Parathyroid adenoma (tissue), 2 donors: ENCODE results near the gene DNAJC6.

ENCODE experiments used
- H2AFZ ChIP-seq: fragments of 300-600 bp; sonication (generic); one replicate; pipeline ENCODE4 v1.7.0; 2017; ENCODE audit warnings: antibody characterized with exemption, mild to moderate bottlenecking
- H3K27ac ChIP-seq: fragments of 300-600 bp; sonication (generic); one replicate; pipeline ENCODE4 v1.7.0; 2017
- H3K27me3 ChIP-seq: fragments of 300-600 bp; sonication (generic); one replicate; pipeline ENCODE4 v1.7.0; 2017; ENCODE audit warnings: low read length; ENCODE audit not compliant: control insufficient read depth, insufficient read depth
- H3K36me3 ChIP-seq: fragments of 300-600 bp; sonication (generic); one replicate; pipeline ENCODE4 v1.7.0; 2017; ENCODE audit warnings: low read length; ENCODE audit not compliant: control insufficient read depth, insufficient read depth
- H3K4me1 ChIP-seq: fragments of 300-600 bp; sonication (generic); one replicate; pipeline ENCODE4 v1.7.0; 2017; ENCODE audit warnings: control low read depth
- H3K4me2 ChIP-seq: fragments of 300-600 bp; sonication (generic); one replicate; pipeline ENCODE4 v1.7.0; 2017; ENCODE audit warnings: low read length
- H3K4me3 ChIP-seq: fragments of 300-600 bp; sonication (generic); one replicate; pipeline ENCODE4 v1.7.0; 2017; ENCODE audit warnings: low read depth, low read length
- H3K79me2 ChIP-seq: fragments of 300-600 bp; sonication (generic); one replicate; pipeline ENCODE4 v1.7.0; 2017; ENCODE audit warnings: control low read depth
- H3K9ac ChIP-seq: fragments of 300-600 bp; sonication (generic); one replicate; pipeline ENCODE4 v1.7.0; 2017; ENCODE audit warnings: mild to moderate bottlenecking
- H3K9me3 ChIP-seq: fragments of 300-600 bp; sonication (generic); one replicate; pipeline ENCODE4 v1.7.0; 2017; ENCODE audit warnings: low read length; ENCODE audit not compliant: control insufficient read depth
- TF ChIP-seq, protein P1 (sequence below): fragments of 300-600 bp; sonication (generic); IDR thresholded peaks from one replicate; pipeline ENCODE4 v1.7.0; 2017; ENCODE audit warnings: antibody characterized with exemption, mild to moderate bottlenecking
- donor health status: primary hyperparathyroidism.

The DNAJC6 gene

DNA sequence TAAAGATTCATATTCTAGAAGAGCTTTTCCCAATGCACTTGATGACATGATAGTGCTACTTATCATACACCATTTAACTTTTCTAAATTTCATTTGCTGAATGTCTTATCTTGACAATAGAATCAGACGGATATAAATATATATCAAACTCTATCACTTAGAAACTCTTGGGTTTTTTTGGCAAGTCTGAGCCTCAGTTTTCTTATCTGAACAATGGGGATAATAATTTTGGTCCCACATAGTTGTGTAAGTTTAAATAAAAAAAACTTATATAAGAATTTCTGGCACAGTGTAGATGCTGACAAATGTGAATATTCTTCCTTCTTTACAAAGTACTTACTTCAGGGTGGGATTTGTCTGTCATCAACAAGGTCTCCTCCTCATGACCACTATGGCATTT, 89.7 kb downstream of the DNAJC6 start:
- Histone ChIP-seq H3K9me3 (no peaks in the 10 kb centered on the region), H3K27ac (no peak overlapping the region), H3K27me3 (no peaks in the 10 kb centered on the region), H3K4me1 (no peaks in the 10 kb centered on the region), H3K4me2 (no peak overlapping the region), H2AFZ (no peak overlapping the region), H3K9ac (no peak overlapping the region), H3K36me3 (no peaks in the 10 kb centered on the region), H3K79me2 (no peaks in the 10 kb centered on the region), H3K4me3 (no peak overlapping the region)
- TF ChIP-seq, protein P1, sequence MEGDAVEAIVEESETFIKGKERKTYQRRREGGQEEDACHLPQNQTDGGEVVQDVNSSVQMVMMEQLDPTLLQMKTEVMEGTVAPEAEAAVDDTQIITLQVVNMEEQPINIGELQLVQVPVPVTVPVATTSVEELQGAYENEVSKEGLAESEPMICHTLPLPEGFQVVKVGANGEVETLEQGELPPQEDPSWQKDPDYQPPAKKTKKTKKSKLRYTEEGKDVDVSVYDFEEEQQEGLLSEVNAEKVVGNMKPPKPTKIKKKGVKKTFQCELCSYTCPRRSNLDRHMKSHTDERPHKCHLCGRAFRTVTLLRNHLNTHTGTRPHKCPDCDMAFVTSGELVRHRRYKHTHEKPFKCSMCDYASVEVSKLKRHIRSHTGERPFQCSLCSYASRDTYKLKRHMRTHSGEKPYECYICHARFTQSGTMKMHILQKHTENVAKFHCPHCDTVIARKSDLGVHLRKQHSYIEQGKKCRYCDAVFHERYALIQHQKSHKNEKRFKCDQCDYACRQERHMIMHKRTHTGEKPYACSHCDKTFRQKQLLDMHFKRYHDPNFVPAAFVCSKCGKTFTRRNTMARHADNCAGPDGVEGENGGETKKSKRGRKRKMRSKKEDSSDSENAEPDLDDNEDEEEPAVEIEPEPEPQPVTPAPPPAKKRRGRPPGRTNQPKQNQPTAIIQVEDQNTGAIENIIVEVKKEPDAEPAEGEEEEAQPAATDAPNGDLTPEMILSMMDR, result no peak

DNA sequence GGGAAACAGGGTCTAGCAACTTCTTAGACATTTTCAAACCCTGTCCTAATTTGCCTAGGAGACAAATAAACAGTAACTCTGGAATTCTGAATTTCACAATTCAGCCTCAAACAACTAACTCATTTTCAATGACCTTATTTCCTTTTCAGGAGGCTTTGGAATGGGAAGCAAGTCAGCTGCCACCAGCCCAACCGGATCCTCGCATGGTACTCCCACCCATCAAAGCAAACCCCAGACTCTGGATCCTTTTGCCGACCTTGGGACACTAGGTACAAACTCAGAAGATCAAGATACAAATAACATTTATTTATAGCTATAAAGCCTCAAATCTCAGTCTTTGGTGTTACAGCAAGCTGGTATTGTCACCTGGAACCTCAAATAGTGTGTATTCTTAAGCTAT, 92.3 kb downstream of the DNAJC6 start:
- Histone ChIP-seq H3K9ac (no peak overlapping the region), H2AFZ (no peak overlapping the region), H3K27ac (no peak overlapping the region), H3K36me3 (no peaks in the 10 kb centered on the region), H3K9me3 (no peaks in the 10 kb centered on the region), H3K4me2 (no peak overlapping the region), H3K79me2 (no peaks in the 10 kb centered on the region), H3K4me1 (no peaks in the 10 kb centered on the region), H3K4me3 (no peak overlapping the region), H3K27me3 (no peaks in the 10 kb centered on the region)
- TF ChIP-seq, protein P1, result no peak

DNA sequence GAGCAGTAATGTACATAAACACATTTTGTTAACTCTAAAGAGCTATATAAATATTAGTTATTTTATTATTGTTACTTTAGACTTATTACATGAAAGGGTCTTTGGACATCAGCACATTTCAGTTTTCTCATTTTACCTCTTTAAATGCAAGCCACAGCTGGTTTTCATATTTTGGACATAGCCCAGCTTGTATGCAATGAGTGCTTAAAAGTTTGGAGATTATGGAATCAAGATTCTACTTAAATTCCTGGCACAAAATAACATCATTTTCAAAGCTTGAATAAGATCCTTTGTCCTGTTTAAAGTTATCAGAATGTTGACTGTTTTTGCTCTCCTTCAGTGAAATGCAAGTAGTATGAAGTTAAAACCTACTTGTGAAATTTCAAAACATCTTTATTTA, 95.6 kb downstream of the DNAJC6 start:
- no peak overlapping the region for H3K4me2 ChIP-seq
- H3K79me2 ChIP-seq, result no peaks in the 10 kb centered on the region
- H2AFZ ChIP-seq, result no peak overlapping the region
- no peak overlapping the region for H3K27ac ChIP-seq
- TF ChIP-seq, protein P1, result no peak
- H3K4me3 ChIP-seq, result no peak overlapping the region
- H3K9me3 ChIP-seq, result no peaks in the 10 kb centered on the region
- no peak overlapping the region for H3K9ac ChIP-seq
- H3K36me3 ChIP-seq, result no peaks in the 10 kb centered on the region
- no peaks in the 10 kb centered on the region for H3K4me1 ChIP-seq
- H3K27me3 ChIP-seq, result no peaks in the 10 kb centered on the region

DNA sequence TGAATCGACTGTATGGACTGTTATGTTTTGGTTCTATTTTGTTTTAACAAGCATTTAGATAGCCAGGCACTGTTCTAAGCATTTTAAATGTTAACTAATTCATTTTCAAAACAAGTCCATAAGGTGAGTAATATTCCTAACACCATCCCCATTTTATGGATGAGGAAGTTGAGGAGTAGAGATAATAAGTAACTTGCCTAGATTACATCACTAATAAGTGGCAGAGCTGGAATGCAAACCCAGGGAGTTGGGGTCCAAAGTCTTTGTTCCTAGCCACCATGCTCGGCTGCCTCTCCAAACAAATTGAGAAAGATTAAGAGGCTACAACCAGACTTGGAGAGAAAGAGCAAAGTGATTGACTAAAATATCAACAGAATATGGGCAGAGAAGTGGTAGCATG, 98.5 kb downstream of the DNAJC6 start:
- H3K9me3 ChIP-seq, result no peaks in the 10 kb centered on the region
- no peak overlapping the region for H3K4me3 ChIP-seq
- no peaks in the 10 kb centered on the region for H3K27me3 ChIP-seq
- H3K27ac ChIP-seq, result no peak overlapping the region
- H3K36me3 ChIP-seq, result no peaks in the 10 kb centered on the region
- H3K79me2 ChIP-seq, result no peaks in the 10 kb centered on the region
- no peak overlapping the region for H3K9ac ChIP-seq
- H3K4me1 ChIP-seq, result no peaks in the 10 kb centered on the region
- TF ChIP-seq, protein P1, result no peak
- no peak overlapping the region for H3K4me2 ChIP-seq
- no peak overlapping the region for H2AFZ ChIP-seq

DNA sequence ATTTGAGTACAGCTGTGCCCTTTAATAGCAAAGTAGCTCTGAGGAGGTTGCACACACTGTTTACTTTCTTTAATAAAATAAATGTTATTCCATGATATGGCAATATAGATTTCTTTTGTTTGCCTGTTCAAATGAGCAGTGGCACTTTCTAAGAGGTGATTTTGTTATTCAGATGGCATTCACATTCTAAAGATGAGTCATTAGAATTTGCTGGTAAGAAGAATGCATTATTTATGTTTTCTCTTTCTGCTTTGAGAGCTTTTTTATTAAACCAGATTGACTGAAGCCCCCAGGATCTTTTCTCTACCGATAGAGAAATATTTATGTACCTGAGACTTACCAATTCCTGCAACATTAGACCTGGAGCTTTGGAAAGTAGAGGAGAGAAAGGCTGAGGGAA, 100.0 kb downstream of the DNAJC6 start:
- Histone ChIP-seq H3K9ac (no peak overlapping the region), H3K36me3 (no peaks in the 10 kb centered on the region)

More for the DNA sequence above, 100.0 kb downstream of the DNAJC6 start:
- Histone ChIP-seq H3K27ac (no peak overlapping the region), H3K79me2 (no peaks in the 10 kb centered on the region), H3K4me3 (no peak overlapping the region), H2AFZ (no peak overlapping the region), H3K4me2 (no peak overlapping the region), H3K27me3 (no peaks in the 10 kb centered on the region), H3K9me3 (no peaks in the 10 kb centered on the region), H3K4me1 (no peaks in the 10 kb centered on the region)
- TF ChIP-seq, protein P1, result no peak
